Neuron (in vitro differentiated cells): Measurements from ENCODE around the gene UNKL.

Experiments used
- H2AFZ ChIP-seq: one replicate; pipeline ENCODE4 v1.6.1; 2013; ENCODE audit warnings: low read depth, mild to moderate bottlenecking, inconsistent platforms, low read length, moderate library complexity
- H3K27me3 ChIP-seq: one replicate; pipeline ENCODE4 v1.6.1; 2013; ENCODE audit warnings: low read length; ENCODE audit not compliant: insufficient read depth
- H3K36me3 ChIP-seq: one replicate; pipeline ENCODE4 v1.6.1; 2013; ENCODE audit warnings: low read length; ENCODE audit not compliant: insufficient read depth
- H3K4me1 ChIP-seq: one replicate; pipeline ENCODE4 v1.6.1; 2013; ENCODE audit warnings: low read length; ENCODE audit not compliant: insufficient read depth
- H3K4me3 ChIP-seq: 2 replicates; pipeline ENCODE4 v1.5.1; 2013; ENCODE audit warnings: mild to moderate bottlenecking, low read length, moderate library complexity
- H3K9me3 ChIP-seq: one replicate; pipeline ENCODE4 v1.6.1; 2013; ENCODE audit warnings: low read length

The UNKL gene

GRCh38 chr16:1325673-1326371, 88.7 kb downstream of the UNKL start:
- no peak overlapping the region for H2AFZ ChIP-seq
- H3K36me3 ChIP-seq, result peaks cover 35% of the 10 kb centered on the region
- H3K4me3 ChIP-seq, result no peak overlapping the region
- no peaks in the 10 kb centered on the region for H3K9me3 ChIP-seq
- H3K4me1 ChIP-seq, result no peaks in the 10 kb centered on the region
- H3K27me3 ChIP-seq, result no peaks in the 10 kb centered on the region

- no peaks in the 10 kb centered on the region for H3K4me1 ChIP-seq
- no peak overlapping the region for H2AFZ ChIP-seq
- H3K9me3 ChIP-seq, result no peaks in the 10 kb centered on the region
- H3K4me3 ChIP-seq, result no peak overlapping the region
- no peaks in the 10 kb centered on the region for H3K27me3 ChIP-seq
- peaks cover 40% of the 10 kb centered on the region for H3K36me3 ChIP-seq
Measured at GRCh38 chr16:1325261-1325660, 89.2 kb downstream of the UNKL start.

- peaks cover 50% of the 10 kb centered on the region for H3K36me3 ChIP-seq
- H3K9me3 ChIP-seq, result no peaks in the 10 kb centered on the region
- no peak overlapping the region for H2AFZ ChIP-seq
- no peaks in the 10 kb centered on the region for H3K4me1 ChIP-seq
- H3K4me3 ChIP-seq, result no peak overlapping the region
- H3K27me3 ChIP-seq, result no peaks in the 10 kb centered on the region
Measured at GRCh38 chr16:1324286-1324826, 90.1 kb downstream of the UNKL start.

GRCh38 chr16:1323296-1324239, 90.9 kb downstream of the UNKL start:
- H3K4me3 ChIP-seq, result no peak overlapping the region
- H3K27me3 ChIP-seq, result no peaks in the 10 kb centered on the region
- no peaks in the 10 kb centered on the region for H3K9me3 ChIP-seq
- no peak overlapping the region for H2AFZ ChIP-seq
- no peaks in the 10 kb centered on the region for H3K4me1 ChIP-seq
- H3K36me3 ChIP-seq, result peaks cover 57% of the 10 kb centered on the region

- Histone ChIP-seq H3K4me1 (no peaks in the 10 kb centered on the region), H3K36me3 (peaks cover 69% of the 10 kb centered on the region), H3K4me3 (no peak overlapping the region), H2AFZ (no peak overlapping the region), H3K9me3 (no peaks in the 10 kb centered on the region), H3K27me3 (no peaks in the 10 kb centered on the region)
Measured at GRCh38 chr16:1322407-1322806, 92.1 kb downstream of the UNKL start.

GRCh38 chr16:1320658-1321240, 93.8 kb downstream of the UNKL start:
- Histone ChIP-seq H3K4me1 (no peaks in the 10 kb centered on the region), H3K36me3 (peaks cover 84% of the 10 kb centered on the region), H3K27me3 (no peaks in the 10 kb centered on the region), H2AFZ (no peak overlapping the region), H3K9me3 (no peaks in the 10 kb centered on the region), H3K4me3 (no peak overlapping the region)

- no peaks in the 10 kb centered on the region for H3K4me1 ChIP-seq
- no peak overlapping the region for H2AFZ ChIP-seq
- H3K9me3 ChIP-seq, result no peaks in the 10 kb centered on the region
- no peak overlapping the region for H3K4me3 ChIP-seq
- H3K36me3 ChIP-seq, result peaks cover 85% of the 10 kb centered on the region
- no peaks in the 10 kb centered on the region for H3K27me3 ChIP-seq
Measured at GRCh38 chr16:1320097-1320496, 94.4 kb downstream of the UNKL start.

GRCh38 chr16:1319041-1319440, 95.5 kb downstream of the UNKL start:
- H3K9me3 ChIP-seq, result no peaks in the 10 kb centered on the region
- H3K27me3 ChIP-seq, result no peaks in the 10 kb centered on the region
- no peaks in the 10 kb centered on the region for H3K4me1 ChIP-seq
- H3K4me3 ChIP-seq, result no peak overlapping the region
- H3K36me3 ChIP-seq, result peaks cover 88% of the 10 kb centered on the region
- H2AFZ ChIP-seq, result no peak overlapping the region

GRCh38 chr16:1318268-1318545, 96.3 kb downstream of the UNKL start:
- H2AFZ ChIP-seq, result no peak overlapping the region
- no peaks in the 10 kb centered on the region for H3K27me3 ChIP-seq
- H3K36me3 ChIP-seq, result peaks cover 86% of the 10 kb centered on the region
- no peaks in the 10 kb centered on the region for H3K9me3 ChIP-seq
- no peaks in the 10 kb centered on the region for H3K4me1 ChIP-seq
- no peak overlapping the region for H3K4me3 ChIP-seq

- no peaks in the 10 kb centered on the region for H3K4me1 ChIP-seq
Measured at GRCh38 chr16:1317479-1318267, 96.8 kb downstream of the UNKL start.

GRCh38 chr16:1316033-1316405, 98.5 kb downstream of the UNKL start:
- H3K9me3 ChIP-seq, result no peaks in the 10 kb centered on the region
- H3K36me3 ChIP-seq, result peaks cover 91% of the 10 kb centered on the region
- no peaks in the 10 kb centered on the region for H3K27me3 ChIP-seq
- peaks cover 15% of the 10 kb centered on the region for H3K4me1 ChIP-seq
- no peak overlapping the region for H2AFZ ChIP-seq
- H3K4me3 ChIP-seq, result no peak overlapping the region

More at GRCh38 chr16:1317479-1318267, 96.8 kb downstream of the UNKL start:
- Histone ChIP-seq H3K9me3 (no peaks in the 10 kb centered on the region), H3K36me3 (peaks cover 88% of the 10 kb centered on the region), H2AFZ (no peak overlapping the region), H3K4me3 (no peak overlapping the region), H3K27me3 (no peaks in the 10 kb centered on the region)

- H3K27me3 ChIP-seq, result no peaks in the 10 kb centered on the region
- H3K4me3 ChIP-seq, result no peak overlapping the region
- peaks cover 85% of the 10 kb centered on the region for H3K36me3 ChIP-seq
- H2AFZ ChIP-seq, result no peak overlapping the region
- H3K4me1 ChIP-seq, result peaks cover 22% of the 10 kb centered on the region
- H3K9me3 ChIP-seq, result no peaks in the 10 kb centered on the region
Measured at GRCh38 chr16:1315081-1316032, 99.1 kb downstream of the UNKL start.
